ENCODE measurements around the gene ALAS1. TPM values are rescaled to one million over a fixed set of nuclear protein-coding genes. Genes with fewer than 3 reads are reported as not detected.

ALAS1 gene
- total and polyA plus RNA-seq, 2 of the 13 experiments (the other 11 are each of a cell fraction or from before 2014, with no cell fraction given), result 36.0 to 43.2 TPM

DNA sequence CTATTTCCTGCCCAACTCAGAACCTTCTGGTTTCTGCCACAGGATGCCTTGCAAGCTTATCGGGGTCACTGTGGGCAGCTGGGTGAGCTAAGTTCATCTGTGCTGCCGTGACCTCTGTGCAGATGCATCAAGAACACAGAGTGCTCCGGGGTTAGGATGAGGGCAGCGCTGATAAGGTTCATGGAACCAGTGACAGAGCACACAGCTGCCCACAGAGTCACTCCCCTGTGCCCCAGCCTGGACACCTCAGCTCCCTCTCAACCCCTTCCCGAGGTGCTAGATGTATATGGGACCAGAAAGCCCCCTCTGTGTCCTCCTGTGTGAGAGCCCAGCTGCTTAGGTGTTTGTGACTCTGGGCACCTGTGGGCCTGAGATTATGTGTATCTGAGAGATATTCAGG lies 15.8 kb upstream of the ALAS1 start (continued):
- TF ChIP-seq, protein P1, sequence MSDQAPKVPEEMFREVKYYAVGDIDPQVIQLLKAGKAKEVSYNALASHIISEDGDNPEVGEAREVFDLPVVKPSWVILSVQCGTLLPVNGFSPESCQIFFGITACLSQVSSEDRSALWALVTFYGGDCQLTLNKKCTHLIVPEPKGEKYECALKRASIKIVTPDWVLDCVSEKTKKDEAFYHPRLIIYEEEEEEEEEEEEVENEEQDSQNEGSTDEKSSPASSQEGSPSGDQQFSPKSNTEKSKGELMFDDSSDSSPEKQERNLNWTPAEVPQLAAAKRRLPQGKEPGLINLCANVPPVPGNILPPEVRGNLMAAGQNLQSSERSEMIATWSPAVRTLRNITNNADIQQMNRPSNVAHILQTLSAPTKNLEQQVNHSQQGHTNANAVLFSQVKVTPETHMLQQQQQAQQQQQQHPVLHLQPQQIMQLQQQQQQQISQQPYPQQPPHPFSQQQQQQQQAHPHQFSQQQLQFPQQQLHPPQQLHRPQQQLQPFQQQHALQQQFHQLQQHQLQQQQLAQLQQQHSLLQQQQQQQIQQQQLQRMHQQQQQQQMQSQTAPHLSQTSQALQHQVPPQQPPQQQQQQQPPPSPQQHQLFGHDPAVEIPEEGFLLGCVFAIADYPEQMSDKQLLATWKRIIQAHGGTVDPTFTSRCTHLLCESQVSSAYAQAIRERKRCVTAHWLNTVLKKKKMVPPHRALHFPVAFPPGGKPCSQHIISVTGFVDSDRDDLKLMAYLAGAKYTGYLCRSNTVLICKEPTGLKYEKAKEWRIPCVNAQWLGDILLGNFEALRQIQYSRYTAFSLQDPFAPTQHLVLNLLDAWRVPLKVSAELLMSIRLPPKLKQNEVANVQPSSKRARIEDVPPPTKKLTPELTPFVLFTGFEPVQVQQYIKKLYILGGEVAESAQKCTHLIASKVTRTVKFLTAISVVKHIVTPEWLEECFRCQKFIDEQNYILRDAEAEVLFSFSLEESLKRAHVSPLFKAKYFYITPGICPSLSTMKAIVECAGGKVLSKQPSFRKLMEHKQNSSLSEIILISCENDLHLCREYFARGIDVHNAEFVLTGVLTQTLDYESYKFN (CRISPR knock-in tag; conservative IDR thresholded peaks at IDR 0.05), result peak; percentile 55
- TF ChIP-seq, protein P2, sequence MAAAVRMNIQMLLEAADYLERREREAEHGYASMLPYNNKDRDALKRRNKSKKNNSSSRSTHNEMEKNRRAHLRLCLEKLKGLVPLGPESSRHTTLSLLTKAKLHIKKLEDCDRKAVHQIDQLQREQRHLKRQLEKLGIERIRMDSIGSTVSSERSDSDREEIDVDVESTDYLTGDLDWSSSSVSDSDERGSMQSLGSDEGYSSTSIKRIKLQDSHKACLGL (CRISPR knock-in tag; IDR thresholded peaks at IDR 0.05), result no peak
- TF ChIP-seq, protein P3, sequence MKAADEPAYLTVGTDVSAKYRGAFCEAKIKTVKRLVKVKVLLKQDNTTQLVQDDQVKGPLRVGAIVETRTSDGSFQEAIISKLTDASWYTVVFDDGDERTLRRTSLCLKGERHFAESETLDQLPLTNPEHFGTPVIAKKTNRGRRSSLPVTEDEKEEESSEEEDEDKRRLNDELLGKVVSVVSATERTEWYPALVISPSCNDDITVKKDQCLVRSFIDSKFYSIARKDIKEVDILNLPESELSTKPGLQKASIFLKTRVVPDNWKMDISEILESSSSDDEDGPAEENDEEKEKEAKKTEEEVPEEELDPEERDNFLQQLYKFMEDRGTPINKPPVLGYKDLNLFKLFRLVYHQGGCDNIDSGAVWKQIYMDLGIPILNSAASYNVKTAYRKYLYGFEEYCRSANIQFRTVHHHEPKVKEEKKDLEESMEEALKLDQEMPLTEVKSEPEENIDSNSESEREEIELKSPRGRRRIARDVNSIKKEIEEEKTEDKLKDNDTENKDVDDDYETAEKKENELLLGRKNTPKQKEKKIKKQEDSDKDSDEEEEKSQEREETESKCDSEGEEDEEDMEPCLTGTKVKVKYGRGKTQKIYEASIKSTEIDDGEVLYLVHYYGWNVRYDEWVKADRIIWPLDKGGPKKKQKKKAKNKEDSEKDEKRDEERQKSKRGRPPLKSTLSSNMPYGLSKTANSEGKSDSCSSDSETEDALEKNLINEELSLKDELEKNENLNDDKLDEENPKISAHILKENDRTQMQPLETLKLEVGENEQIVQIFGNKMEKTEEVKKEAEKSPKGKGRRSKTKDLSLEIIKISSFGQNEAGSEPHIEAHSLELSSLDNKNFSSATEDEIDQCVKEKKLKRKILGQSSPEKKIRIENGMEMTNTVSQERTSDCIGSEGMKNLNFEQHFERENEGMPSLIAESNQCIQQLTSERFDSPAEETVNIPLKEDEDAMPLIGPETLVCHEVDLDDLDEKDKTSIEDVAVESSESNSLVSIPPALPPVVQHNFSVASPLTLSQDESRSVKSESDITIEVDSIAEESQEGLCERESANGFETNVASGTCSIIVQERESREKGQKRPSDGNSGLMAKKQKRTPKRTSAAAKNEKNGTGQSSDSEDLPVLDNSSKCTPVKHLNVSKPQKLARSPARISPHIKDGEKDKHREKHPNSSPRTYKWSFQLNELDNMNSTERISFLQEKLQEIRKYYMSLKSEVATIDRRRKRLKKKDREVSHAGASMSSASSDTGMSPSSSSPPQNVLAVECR (CRISPR knock-in tag; IDR thresholded peaks at IDR 0.05; ENCODE audit: borderline replicate concordance), result peak; percentile 32; the same call in 1 of the 2 replicates
- TF ChIP-seq, protein P4, sequence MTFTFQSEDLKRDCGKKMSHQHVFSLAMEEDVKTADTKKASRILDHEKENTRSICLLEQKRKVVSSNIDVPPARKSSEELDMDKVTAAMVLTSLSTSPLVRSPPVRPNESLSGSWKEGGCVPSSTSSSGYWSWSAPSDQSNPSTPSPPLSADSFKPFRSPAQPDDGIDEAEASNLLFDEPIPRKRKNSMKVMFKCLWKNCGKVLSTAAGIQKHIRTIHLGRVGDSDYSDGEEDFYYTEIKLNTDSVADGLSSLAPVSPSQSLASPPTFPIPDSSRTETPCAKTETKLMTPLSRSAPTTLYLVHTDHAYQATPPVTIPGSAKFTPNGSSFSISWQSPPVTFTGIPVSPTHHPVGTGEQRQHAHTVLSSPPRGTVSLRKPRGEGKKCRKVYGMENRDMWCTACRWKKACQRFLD (CRISPR knock-in tag; IDR thresholded peaks at IDR 0.05; ENCODE audit: borderline replicate concordance), result no peak
- no peak for TF ChIP-seq ZNF839 (CRISPR knock-in tag; IDR thresholded peaks at IDR 0.05; ENCODE audit: borderline replicate concordance)
- TF ChIP-seq MTA1 (CRISPR knock-in tag; IDR thresholded peaks at IDR 0.05; ENCODE audit: borderline replicate concordance), result peak; percentile 72; the same call in 1 of the 2 replicates
- peak; percentile 52 for TF ChIP-seq SALL1 (CRISPR knock-in tag; IDR thresholded peaks at IDR 0.05)
- TF ChIP-seq, protein P5, sequence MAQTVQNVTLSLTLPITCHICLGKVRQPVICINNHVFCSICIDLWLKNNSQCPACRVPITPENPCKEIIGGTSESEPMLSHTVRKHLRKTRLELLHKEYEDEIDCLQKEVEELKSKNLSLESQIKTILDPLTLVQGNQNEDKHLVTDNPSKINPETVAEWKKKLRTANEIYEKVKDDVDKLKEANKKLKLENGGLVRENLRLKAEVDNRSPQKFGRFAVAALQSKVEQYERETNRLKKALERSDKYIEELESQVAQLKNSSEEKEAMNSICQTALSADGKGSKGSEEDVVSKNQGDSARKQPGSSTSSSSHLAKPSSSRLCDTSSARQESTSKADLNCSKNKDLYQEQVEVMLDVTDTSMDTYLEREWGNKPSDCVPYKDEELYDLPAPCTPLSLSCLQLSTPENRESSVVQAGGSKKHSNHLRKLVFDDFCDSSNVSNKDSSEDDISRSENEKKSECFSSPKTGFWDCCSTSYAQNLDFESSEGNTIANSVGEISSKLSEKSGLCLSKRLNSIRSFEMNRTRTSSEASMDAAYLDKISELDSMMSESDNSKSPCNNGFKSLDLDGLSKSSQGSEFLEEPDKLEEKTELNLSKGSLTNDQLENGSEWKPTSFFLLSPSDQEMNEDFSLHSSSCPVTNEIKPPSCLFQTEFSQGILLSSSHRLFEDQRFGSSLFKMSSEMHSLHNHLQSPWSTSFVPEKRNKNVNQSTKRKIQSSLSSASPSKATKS (CRISPR knock-in tag; IDR thresholded peaks at IDR 0.05), result no peak
- no peak for TF ChIP-seq LCORL (IDR thresholded peaks at IDR 0.05)
- 0 out of 2 replicates have a peak, but pooled peaks have one; percentile 34 for TF ChIP-seq LCORL (CRISPR knock-in tag; IDR thresholded peaks at IDR 0.05)
- peak; percentile 56; the same call in 1 of the 2 replicates for TF ChIP-seq NR2F6 (IDR thresholded peaks at IDR 0.05)
- TF ChIP-seq NR2F6 (CRISPR knock-in tag; IDR thresholded peaks at IDR 0.05), result peak; percentile 80
- peak; percentile 17 for TF ChIP-seq SKI (IDR thresholded peaks at IDR 0.05; ENCODE audit: partially characterized antibody)
- peak; percentile 55; the same call in 1 of the 2 replicates for TF ChIP-seq ZNF292 (CRISPR knock-in tag; IDR thresholded peaks at IDR 0.05; ENCODE audit: borderline replicate concordance, low read depth)
- TF ChIP-seq NR2C2 (CRISPR knock-in tag; IDR thresholded peaks at IDR 0.05; ENCODE audit: borderline replicate concordance), result peak; percentile 72; the same call in 1 of the 2 replicates
- TF ChIP-seq ZNF263 (CRISPR knock-in tag; IDR thresholded peaks at IDR 0.05), result peak; percentile 92
- TF ChIP-seq PCBP1 (IDR thresholded peaks at IDR 0.05; ENCODE audit: borderline replicate concordance, low read depth, low read length), result no peak
- no peak for TF ChIP-seq ZNF891 (CRISPR knock-in tag; IDR thresholded peaks at IDR 0.05)
- peak; percentile 81 for TF ChIP-seq HNF4A (CRISPR knock-in tag; IDR thresholded peaks at IDR 0.05)

Data from HepG2 (cell line).